Neural cell (in vitro differentiated cells): ENCODE data around the gene TPBG. TPM values are rescaled to one million over a fixed set of nuclear protein-coding genes. Genes with fewer than 3 reads are reported as not detected.

Experiments used
- H2AFZ ChIP-seq: fragments of 200-600, 300-800 bp; sonication (generic), shearing (Covaris generic); 2 replicates; pipeline ENCODE4 v1.6.0; 2014; ENCODE audit warnings: low read depth, mild to moderate bottlenecking, antibody characterized with exemption, low read length, moderate library complexity
- H3F3A ChIP-seq: fragments of 200-600 bp; shearing (Covaris generic); 2 replicates; pipeline ENCODE4 v1.6.1; 2016; ENCODE audit warnings: mild to moderate bottlenecking, moderate library complexity, mixed read lengths, antibody characterized with exemption, low read length; ENCODE audit not compliant: insufficient read depth, poor library complexity, severe bottlenecking
- H3K27ac ChIP-seq: fragments of 200-600, 300-800 bp; sonication (generic), shearing (Covaris generic); 2 replicates; pipeline ENCODE4 v1.5.1; 2014; ENCODE audit warnings: mild to moderate bottlenecking, low read length, moderate library complexity
- H3K27me3 ChIP-seq: fragments of 300-800, 200-600 bp; sonication (generic), shearing (Covaris generic); 2 replicates; pipeline ENCODE4 v1.6.0; 2014; ENCODE audit warnings: mild to moderate bottlenecking, low read depth, low read length, moderate library complexity; ENCODE audit not compliant: insufficient read depth
- H3K36me3 ChIP-seq: fragments of 300-800, 200-600 bp; sonication (generic), shearing (Covaris generic); 2 replicates; pipeline ENCODE4 v1.5.1; 2014; ENCODE audit warnings: mild to moderate bottlenecking, antibody characterized with exemption, low read length, moderate library complexity; ENCODE audit not compliant: insufficient read depth
- H3K4me2 ChIP-seq: fragments of 300-800, 200-600 bp; sonication (generic), shearing (Covaris generic); 2 replicates; pipeline ENCODE4 v1.6.0; 2014; ENCODE audit warnings: mild to moderate bottlenecking, low read length
- H3K4me3 ChIP-seq: fragments of 300-800, 200-600 bp; sonication (generic), shearing (Covaris generic); 2 replicates; pipeline ENCODE4 v1.5.1; 2014; ENCODE audit warnings: mild to moderate bottlenecking, low read length, moderate library complexity
- H3K79me2 ChIP-seq: fragments of 200-600 bp; shearing (Covaris generic); replicated peaks from 2 replicates; pipeline ENCODE4 v1.6.0; 2014; ENCODE audit warnings: mild to moderate bottlenecking, low read length, moderate library complexity; ENCODE audit not compliant: insufficient read depth
- H3K9ac ChIP-seq: fragments of 300-800, 200-600 bp; sonication (generic), shearing (Covaris generic); 2 replicates; pipeline ENCODE4 v1.6.1; 2016; ENCODE audit warnings: mild to moderate bottlenecking, low read length, mixed read lengths
- H3K9me2 ChIP-seq: fragments of 200-600 bp; shearing (Covaris generic); 2 replicates; pipeline ENCODE4 v1.6.1; 2016; ENCODE audit warnings: mild to moderate bottlenecking, low read length, mixed read lengths; ENCODE audit not compliant: insufficient read depth
- H3K9me3 ChIP-seq: fragments of 200-600, 300-800 bp; sonication (generic), shearing (Covaris generic); 2 replicates; pipeline ENCODE4 v1.6.1; 2016; ENCODE audit warnings: mild to moderate bottlenecking, mixed run types, low read length, moderate library complexity, mixed read lengths
- H4K20me1 ChIP-seq: fragments of 200-600 bp; shearing (Covaris generic); 2 replicates; pipeline ENCODE4 v1.6.1; 2016; ENCODE audit warnings: mild to moderate bottlenecking, mixed run types; ENCODE audit not compliant: insufficient read depth
- CTCF ChIP-seq: fragments of 450-650 bp; IDR thresholded peaks from 2 replicates; pipeline ENCODE4 v1.5.1; 2014; ENCODE audit warnings: antibody characterized with exemption, mild to moderate bottlenecking, moderate library complexity; ENCODE audit not compliant: poor library complexity, severe bottlenecking
- EP300 ChIP-seq: fragments of 450-650 bp; conservative IDR thresholded peaks from 2 replicates; pipeline ENCODE4 v1.6.1; 2014; ENCODE audit warnings: antibody characterized with exemption, mild to moderate bottlenecking, moderate library complexity; ENCODE audit not compliant: poor library complexity, severe bottlenecking
- EZH2 ChIP-seq: fragments of 200-600, 300-800 bp; shearing (Covaris generic), sonication (generic); IDR thresholded peaks from 2 replicates; pipeline ENCODE4 v1.6.1; 2014; ENCODE audit warnings: antibody characterized with exemption, low read length, borderline replicate concordance, mild to moderate bottlenecking; ENCODE audit not compliant: insufficient read depth, poor library complexity, severe bottlenecking
- MXI1 ChIP-seq: fragments of 450-650 bp; conservative IDR thresholded peaks from 2 replicates; pipeline ENCODE4 v1.6.1; 2014; ENCODE audit warnings: antibody characterized with exemption, mild to moderate bottlenecking; ENCODE audit not compliant: poor library complexity, severe bottlenecking
- POLR2AphosphoS5 ChIP-seq: IDR thresholded peaks from 2 replicates; pipeline ENCODE4 v1.6.1; 2012
- RAD21 ChIP-seq: fragments of 450-650 bp; conservative IDR thresholded peaks from 2 replicates; pipeline ENCODE4 v1.6.1; 2014; ENCODE audit warnings: antibody characterized with exemption, mild to moderate bottlenecking, moderate library complexity
- REST ChIP-seq: IDR thresholded peaks from 2 replicates; pipeline ENCODE4 v1.6.1; 2012; ENCODE audit warnings: borderline replicate concordance
- SMC3 ChIP-seq: fragments of 450-650 bp; conservative IDR thresholded peaks from 2 replicates; pipeline ENCODE4 v1.6.1; 2014; ENCODE audit warnings: antibody characterized with exemption, mild to moderate bottlenecking, moderate library complexity; ENCODE audit not compliant: poor library complexity
- TAF1 ChIP-seq: IDR thresholded peaks from 2 replicates; pipeline ENCODE4 v1.6.1; 2012; ENCODE audit warnings: low read depth
- polyA plus RNA-seq: library from polyadenylated mRNA; depleted of rRNA; stranded (reverse); fragments of >200 nt; gene quantifications from 2 replicates; pipeline ENCODE4 v1.2.3, GENCODE V29; 2014

TPBG gene
- polyA plus RNA-seq, 1 donor from 2014 or later = 25.0 TPM

- no peak overlapping the region for H3K27ac ChIP-seq
- no peak overlapping the region for H3K4me2 ChIP-seq
- H3K9ac ChIP-seq = no peak overlapping the region
- no peaks in the 10 kb centered on the region for H3K36me3 ChIP-seq
- H3F3A ChIP-seq = no peaks in the 10 kb centered on the region
- H4K20me1 ChIP-seq = no peaks in the 10 kb centered on the region
- no peaks in the 10 kb centered on the region for H3K9me3 ChIP-seq
- H3K4me3 ChIP-seq = no peak overlapping the region
- no peaks in the 10 kb centered on the region for H3K27me3 ChIP-seq
- no peaks in the 10 kb centered on the region for H3K79me2 ChIP-seq
- no peak overlapping the region for H2AFZ ChIP-seq
- no peaks in the 10 kb centered on the region for H3K9me2 ChIP-seq
- TF ChIP-seq MXI1 (no peak), EZH2 (no peak), SMC3 (no peak), REST (no peak), POLR2AphosphoS5 (no peak), RAD21 (no peak), TAF1 (no peak), CTCF (no peak), EP300 (no peak)
These were observed 9.0 kb downstream of the TPBG start for GRCh38 chr6:82372656-82373055.

GRCh38 chr6:82374516-82374915 is 10.9 kb downstream of the TPBG start:
- H3K9me2 ChIP-seq = no peaks in the 10 kb centered on the region
- H3K9me3 ChIP-seq = no peaks in the 10 kb centered on the region
- no peak overlapping the region for H3K4me3 ChIP-seq
- no peaks in the 10 kb centered on the region for H3K79me2 ChIP-seq
- no peak overlapping the region for H3K4me2 ChIP-seq
- H2AFZ ChIP-seq = no peak overlapping the region
- H3K36me3 ChIP-seq = no peaks in the 10 kb centered on the region
- H3K27me3 ChIP-seq = no peaks in the 10 kb centered on the region
- no peak overlapping the region for H3K9ac ChIP-seq
- no peak for TF ChIP-seq REST
- no peak for TF ChIP-seq TAF1
- TF ChIP-seq SMC3 = no peak
- no peak for TF ChIP-seq EZH2
- no peak for TF ChIP-seq CTCF
- TF ChIP-seq MXI1 = no peak
- no peaks in the 10 kb centered on the region for H3F3A ChIP-seq
- H3K27ac ChIP-seq = no peak overlapping the region
- no peaks in the 10 kb centered on the region for H4K20me1 ChIP-seq
